ENCODE results near the gene PAFAH2. TPM values are rescaled to one million over a fixed set of nuclear protein-coding genes. Genes with fewer than 3 reads are reported as not detected.

Gene PAFAH2
- total RNA-seq, 1 experiment from 2014 or later: 13.0 TPM

DNA sequence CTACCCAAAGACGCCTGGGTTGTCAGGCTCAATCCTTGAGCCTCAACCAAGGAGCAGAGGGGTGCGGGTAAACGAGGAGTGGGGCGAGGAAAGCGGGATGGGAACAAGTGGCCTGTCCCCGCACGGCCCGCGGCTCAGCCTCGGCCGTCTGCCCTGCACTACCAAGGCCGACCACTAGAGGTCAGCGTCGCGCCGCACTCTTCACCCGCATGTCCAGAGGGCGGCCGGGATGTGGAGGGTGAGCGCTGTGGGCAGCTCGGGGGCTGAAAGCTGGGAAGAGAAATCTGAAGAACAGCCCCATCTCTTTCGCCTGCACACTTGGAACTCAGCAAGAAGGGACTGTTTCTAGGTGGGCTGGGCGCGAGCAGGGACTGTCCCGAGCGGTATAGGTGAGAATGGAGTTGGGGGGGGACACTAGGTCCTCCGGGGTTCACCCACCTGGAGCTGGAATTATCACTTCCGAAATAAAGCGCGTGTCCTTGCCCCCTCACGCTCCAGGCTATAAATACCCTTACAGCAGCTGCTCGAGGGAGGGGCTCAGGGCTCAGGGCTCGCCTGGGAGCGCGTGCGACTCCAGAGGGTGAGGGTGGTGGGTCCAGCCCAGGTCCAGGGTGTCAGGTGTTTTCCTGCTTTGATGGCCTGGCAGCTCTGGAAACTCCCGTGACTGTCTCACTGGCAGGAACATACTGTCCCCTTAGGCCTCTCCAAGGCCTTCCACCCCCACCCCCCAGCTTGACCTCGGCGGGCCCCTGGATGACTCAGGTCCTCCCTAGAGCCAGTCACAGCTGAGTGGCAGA lies 38.3 kb upstream of the PAFAH2 start:
- BruUV-seq (replicated peaks): no TSS peak
- Histone ChIP-seq H3K9me3 (ENCODE audit: control insufficient read depth in 1 of 2, insufficient read depth in 1 of 2, low read depth in 1 of 2, low read length in 2 of 2) (no peaks in the 10 kb centered on the region), H3K9ac (ENCODE audit: low read length) (peak overlapping the region; percentile 86), H3K9me2 (ENCODE audit: insufficient read depth) (no peaks in the 10 kb centered on the region), H3K27me3 (ENCODE audit: insufficient read depth, low read length) (no peaks in the 10 kb centered on the region), H3K4me3 (replicated peaks in 1 of 2; ENCODE audit: low read depth in 1 of 2, low read length in 2 of 2) (peak overlapping the region; percentile 91 to 98), H3K79me2 (ENCODE audit: insufficient read depth, low read length) (no peaks in the 10 kb centered on the region), H4K20me1 (ENCODE audit: insufficient read depth) (no peaks in the 10 kb centered on the region), H3K4me1 (ENCODE audit: control insufficient read depth in 1 of 2, insufficient read depth in 2 of 2, low read length in 2 of 2) (peaks cover 11 to 27% of the 10 kb centered on the region in 2 experiments), H2AFZ (ENCODE audit: low read depth, low read length, poor library complexity, severe bottlenecking) (peak overlapping the region; percentile 95), H3K36me3 (ENCODE audit: control insufficient read depth in 1 of 2, insufficient read depth in 2 of 2, low read length in 2 of 2) (no peaks in the 10 kb centered on the region), H3K27ac (ENCODE audit: low read depth, low read length) (peak overlapping the region; percentile 73; the same call in 1 of the 2 replicates), H3K4me2 (ENCODE audit: low read length) (peak overlapping the region; percentile 100)
- intact Hi-C loops (cut with micrococcal nuclease): loop anchor here (1.0 to 5.0 kb wide), 6 partner anchors 75 to 356 kb away; partner anchors contain the start of genes C1orf232, PDIK1L and ZNF593
- ChIA-PET RAD21 (ENCODE audit: low non-redundant PET in 1 of 2, low total read pairs in 2 of 2, uncharacterized antibody in 2 of 2, unreplicated experiment in 2 of 2) (interaction anchor here (0.6 to 2.1 kb wide), 4 partner anchors 65 to 355 kb away, joined by 3 to 12 read pairs (median 4); no protein-coding TSS in a partner anchor), POLR2A (interaction anchor here (0.6 to 1.5 kb wide), 3 partner anchors 102 to 297 kb away, joined by 3 to 5 read pairs (median 3); no protein-coding TSS in a partner anchor), CTCF (interaction anchor here (0.6 to 3.8 kb wide), 20 partner anchors 9 to 381 kb away, joined by 3 to 60 read pairs (median 4); partner anchors contain the start of genes CEP85, PDIK1L, SLC30A2 and ZNF593)
- ATAC-seq (peak; percentile 85), DNase-seq (ENCODE audit: low read depth, low spot score) (peak; percentile 26)
- peak; percentile 13 for TF ChIP-seq YY1 (IDR thresholded peaks at IDR 0.05; ENCODE audit: extremely low read depth, insufficient replicate concordance, low read depth, low read length)
- TF ChIP-seq CBX3 (IDR thresholded peaks at IDR 0.05; ENCODE audit: low read depth): no peak
- TF ChIP-seq, protein P1, sequence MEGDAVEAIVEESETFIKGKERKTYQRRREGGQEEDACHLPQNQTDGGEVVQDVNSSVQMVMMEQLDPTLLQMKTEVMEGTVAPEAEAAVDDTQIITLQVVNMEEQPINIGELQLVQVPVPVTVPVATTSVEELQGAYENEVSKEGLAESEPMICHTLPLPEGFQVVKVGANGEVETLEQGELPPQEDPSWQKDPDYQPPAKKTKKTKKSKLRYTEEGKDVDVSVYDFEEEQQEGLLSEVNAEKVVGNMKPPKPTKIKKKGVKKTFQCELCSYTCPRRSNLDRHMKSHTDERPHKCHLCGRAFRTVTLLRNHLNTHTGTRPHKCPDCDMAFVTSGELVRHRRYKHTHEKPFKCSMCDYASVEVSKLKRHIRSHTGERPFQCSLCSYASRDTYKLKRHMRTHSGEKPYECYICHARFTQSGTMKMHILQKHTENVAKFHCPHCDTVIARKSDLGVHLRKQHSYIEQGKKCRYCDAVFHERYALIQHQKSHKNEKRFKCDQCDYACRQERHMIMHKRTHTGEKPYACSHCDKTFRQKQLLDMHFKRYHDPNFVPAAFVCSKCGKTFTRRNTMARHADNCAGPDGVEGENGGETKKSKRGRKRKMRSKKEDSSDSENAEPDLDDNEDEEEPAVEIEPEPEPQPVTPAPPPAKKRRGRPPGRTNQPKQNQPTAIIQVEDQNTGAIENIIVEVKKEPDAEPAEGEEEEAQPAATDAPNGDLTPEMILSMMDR (IDR thresholded peaks at IDR 0.05 in 2 of 3, conservative IDR thresholded peaks at IDR 0.05 in 1 of 3; ENCODE audit: borderline replicate concordance in 1 of 3, insufficient read depth in 1 of 3, low read depth in 2 of 3, low read length in 2 of 3): peak; percentile 86 to 98 (median 96)
- peak; percentile 95 for TF ChIP-seq RAD21 (IDR thresholded peaks at IDR 0.05; ENCODE audit: low read depth)
